NT2/D1 (cell line): ENCODE results near the gene LRRC8B.
"Not testable (repeated sequence)": the region's sequence is repeated elsewhere in the genome, so short reads cannot be mapped to it uniquely, and the experiment has no call there.

ENCODE experiments used
- DNase-seq: peaks from one replicate; pipeline ENCODE4 v3.0.0-alpha.2; 2011; ENCODE audit warnings: low read depth, low spot score
- H3K27me3 ChIP-seq: 2 replicates; pipeline ENCODE4 v1.6.0; 2011; ENCODE audit warnings: mild to moderate bottlenecking; ENCODE audit not compliant: insufficient read length, insufficient read depth
- H3K36me3 ChIP-seq: 2 replicates; pipeline ENCODE4 v1.6.1; 2011; ENCODE audit warnings: mild to moderate bottlenecking, low read length, mixed read lengths; ENCODE audit not compliant: insufficient read depth, insufficient read length
- H3K4me1 ChIP-seq: 2 replicates; pipeline ENCODE4 v1.5.1; 2011; ENCODE audit not compliant: insufficient read depth, insufficient read length
- H3K4me3 ChIP-seq: 2 replicates; pipeline ENCODE4 v1.5.1; 2011; ENCODE audit warnings: low read depth; ENCODE audit not compliant: insufficient read length
- H3K9ac ChIP-seq: 2 replicates; pipeline ENCODE4 v1.6.0; 2011; ENCODE audit warnings: low read depth; ENCODE audit not compliant: insufficient read length
- H3K9me3 ChIP-seq: 2 replicates; pipeline ENCODE4 v1.5.1; 2011; ENCODE audit warnings: mild to moderate bottlenecking, low read length; ENCODE audit not compliant: insufficient read depth
- SUZ12 ChIP-seq: IDR thresholded peaks from 2 replicates; pipeline ENCODE4 v1.6.1; 2011; ENCODE audit not compliant: insufficient read length, insufficient read depth; ENCODE audit errors: extremely low read depth
- YY1 ChIP-seq: IDR thresholded peaks from 2 replicates; pipeline ENCODE4 v1.6.1; 2011; ENCODE audit not compliant: insufficient read length, insufficient read depth
- ZNF274 ChIP-seq: IDR thresholded peaks from 2 replicates; pipeline ENCODE4 v1.6.1; 2011; ENCODE audit warnings: mild to moderate bottlenecking, low read depth, low read length

LRRC8B gene

DNA sequence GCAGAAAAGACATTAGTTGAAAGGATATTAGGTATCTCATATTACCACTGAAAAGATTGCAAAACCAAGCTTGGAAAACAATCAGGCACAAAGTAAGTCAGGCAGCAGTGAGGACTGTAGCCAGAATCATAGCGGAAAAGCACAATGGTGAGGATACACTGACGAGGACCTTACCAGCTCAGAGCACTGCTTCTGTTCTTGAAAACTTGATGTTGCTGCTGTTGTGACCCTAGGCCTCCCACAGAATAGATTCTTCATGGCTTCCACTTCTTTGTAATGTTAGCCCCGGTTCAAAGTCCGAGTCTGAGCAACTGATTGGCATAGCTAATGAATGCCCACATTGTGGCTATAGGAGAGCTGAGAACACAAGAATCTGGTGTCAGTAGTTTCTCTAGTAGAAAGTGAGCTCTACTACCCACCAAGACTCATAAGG lies 63.1 kb downstream of the LRRC8B start:
- DNase-seq: no peak
- no peak overlapping the region for H3K4me3 ChIP-seq
- H3K27me3 ChIP-seq: no peaks in the 10 kb centered on the region
- H3K36me3 ChIP-seq: peaks cover 20% of the 10 kb centered on the region
- no peaks in the 10 kb centered on the region for H3K4me1 ChIP-seq
- H3K9me3 ChIP-seq: no peaks in the 10 kb centered on the region
- no peak overlapping the region for H3K9ac ChIP-seq
- TF ChIP-seq ZNF274 (no peak), YY1 (no peak), SUZ12 (no peak)

DNA sequence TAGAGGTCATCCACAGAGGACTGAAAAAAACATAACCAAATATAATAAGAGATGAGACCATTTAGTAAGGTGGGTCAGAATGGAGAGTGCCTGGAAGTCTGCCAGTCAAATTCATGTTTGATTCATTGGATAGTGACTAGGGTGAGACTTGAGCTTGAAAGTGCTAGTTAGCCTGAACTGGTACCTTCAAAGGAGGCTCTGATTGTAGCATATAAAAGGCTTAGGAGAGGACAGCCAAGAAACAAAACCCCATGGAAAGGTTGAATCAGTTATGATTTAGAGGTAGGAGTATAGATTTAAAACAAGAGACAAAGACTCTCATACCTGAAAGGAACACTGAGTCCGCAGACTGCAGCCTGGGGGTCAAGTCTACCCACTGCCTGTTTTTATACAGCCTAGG lies 63.9 kb downstream of the LRRC8B start:
- H3K4me3 ChIP-seq: no peak overlapping the region
- no peaks in the 10 kb centered on the region for H3K9me3 ChIP-seq
- no peak for DNase-seq
- TF ChIP-seq ZNF274: no peak
- no peak for TF ChIP-seq YY1
- TF ChIP-seq SUZ12: no peak
- no peaks in the 10 kb centered on the region for H3K27me3 ChIP-seq
- no peaks in the 10 kb centered on the region for H3K4me1 ChIP-seq
- H3K36me3 ChIP-seq: peaks cover 14% of the 10 kb centered on the region
- no peak overlapping the region for H3K9ac ChIP-seq

DNA sequence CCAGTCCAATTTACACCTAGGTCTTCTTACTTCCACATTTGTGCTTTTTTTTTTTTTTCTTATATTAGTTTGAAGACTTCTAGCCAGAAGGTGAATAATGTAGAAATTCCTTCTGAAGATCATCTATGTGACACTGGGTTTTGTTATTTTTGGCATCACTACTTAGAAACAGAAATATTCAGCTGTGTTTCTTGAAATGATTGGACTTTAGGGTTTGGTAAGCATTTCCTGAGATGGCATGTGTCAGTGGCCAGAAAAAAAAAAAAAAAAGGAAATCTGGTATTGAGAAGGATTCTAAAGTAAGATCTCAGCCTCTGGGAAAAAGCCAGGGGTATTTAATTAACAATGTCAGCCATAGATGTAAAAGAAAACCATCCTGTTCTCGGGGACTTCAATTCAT lies 64.9 kb downstream of the LRRC8B start:
- no peak overlapping the region for H3K9ac ChIP-seq
- TF ChIP-seq YY1 (no peak), SUZ12 (no peak), ZNF274 (no peak)
- H3K36me3 ChIP-seq: peaks cover 3% of the 10 kb centered on the region
- H3K9me3 ChIP-seq: no peaks in the 10 kb centered on the region
- no peaks in the 10 kb centered on the region for H3K4me1 ChIP-seq
- no peak overlapping the region for H3K4me3 ChIP-seq
- H3K27me3 ChIP-seq: no peaks in the 10 kb centered on the region
- DNase-seq: no peak

DNA sequence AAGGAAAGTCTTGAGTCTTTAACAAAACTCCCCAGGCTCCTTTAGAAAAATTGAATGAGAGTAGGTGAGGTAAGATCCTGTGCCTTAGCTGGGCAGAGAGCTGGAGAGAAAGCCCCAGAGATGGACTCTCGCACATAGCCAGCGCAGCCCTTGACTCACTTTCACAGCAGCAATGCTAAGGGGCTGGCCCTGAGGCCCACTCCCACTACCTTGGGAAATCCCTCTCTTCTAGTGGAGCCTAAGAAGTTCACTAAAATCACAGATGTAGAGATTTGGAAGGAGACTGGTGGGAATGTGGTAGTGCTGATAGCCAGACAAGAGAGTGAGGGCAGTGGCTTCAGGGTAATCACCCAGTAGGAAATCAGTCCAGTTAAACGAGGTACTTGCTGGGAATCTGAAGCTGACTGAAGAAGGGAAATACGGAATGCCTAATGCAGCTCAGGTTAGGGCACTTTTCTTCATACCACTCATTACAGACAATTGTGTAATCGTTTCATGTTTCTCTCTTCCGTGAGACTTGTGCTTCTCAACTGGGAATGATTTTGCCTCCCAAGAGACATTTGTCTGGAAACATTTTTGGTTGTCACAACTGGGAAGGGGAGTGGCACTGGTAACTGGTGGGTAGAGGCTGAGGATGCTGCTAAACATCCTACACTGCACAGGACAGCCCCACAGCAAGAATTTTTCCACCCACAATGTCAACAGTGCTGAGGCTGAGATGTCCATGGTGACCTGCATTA lies 65.9 kb downstream of the LRRC8B start:
- no peaks in the 10 kb centered on the region for H3K27me3 ChIP-seq
- H3K36me3 ChIP-seq: no peaks in the 10 kb centered on the region
- H3K9me3 ChIP-seq: no peaks in the 10 kb centered on the region
- TF ChIP-seq ZNF274 (no peak), YY1 (no peak), SUZ12 (no peak)
- no peaks in the 10 kb centered on the region for H3K4me1 ChIP-seq
- no peak overlapping the region for H3K4me3 ChIP-seq
- H3K9ac ChIP-seq: no peak overlapping the region
- no peak for DNase-seq

DNA sequence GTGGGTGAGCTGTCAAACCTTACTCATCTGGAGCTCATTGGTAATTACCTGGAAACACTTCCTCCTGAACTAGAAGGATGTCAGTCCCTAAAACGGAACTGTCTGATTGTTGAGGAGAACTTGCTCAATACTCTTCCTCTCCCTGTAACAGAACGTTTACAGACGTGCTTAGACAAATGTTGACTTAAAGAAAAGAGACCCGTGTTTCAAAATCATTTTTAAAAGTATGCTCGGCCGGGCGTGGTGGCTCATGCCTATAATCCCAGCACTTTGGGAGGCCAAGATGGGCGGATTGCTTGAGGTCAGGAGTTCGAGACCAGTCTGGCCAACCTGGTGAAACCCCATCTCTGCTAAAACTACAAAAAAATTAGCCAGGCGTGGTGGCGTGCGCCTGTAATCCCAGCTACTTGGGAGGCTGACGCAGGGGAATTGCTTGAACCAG lies 68.3 kb downstream of the LRRC8B start:
- H3K4me3 ChIP-seq, H3K9me3 ChIP-seq, H3K9ac ChIP-seq, H3K36me3 ChIP-seq, H3K27me3 ChIP-seq, DNase-seq, H3K4me1 ChIP-seq: not testable (repeated sequence)

DNA sequence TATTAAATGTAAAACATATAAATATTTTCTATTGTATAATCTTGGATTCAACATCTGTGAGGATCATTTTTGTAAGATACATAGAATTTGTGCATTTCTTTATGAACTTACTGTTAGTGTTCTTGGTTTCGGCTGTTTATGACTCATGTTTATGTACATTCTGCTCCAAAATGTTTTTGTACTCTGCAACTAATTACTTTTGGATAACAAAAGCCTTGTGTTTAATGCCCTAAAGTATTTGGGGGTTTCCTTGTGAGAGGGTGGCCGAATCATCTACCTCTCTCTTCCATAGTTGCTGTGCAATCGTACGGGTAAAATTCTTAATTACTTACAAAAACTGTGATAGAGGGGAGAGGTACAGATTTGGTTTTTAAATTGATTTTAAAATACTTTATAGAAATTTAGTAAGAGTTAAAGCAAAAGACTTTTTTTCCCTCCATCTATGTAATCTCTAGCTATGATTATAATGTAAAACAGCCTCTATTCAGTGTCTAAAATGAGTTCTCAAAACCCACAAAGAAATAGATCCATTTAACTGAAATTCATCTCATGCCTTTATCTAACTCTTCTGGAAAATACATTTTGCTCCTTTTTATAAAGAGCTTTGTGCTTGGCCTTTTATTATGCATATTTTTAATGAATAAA lies 69.6 kb downstream of the LRRC8B start:
- H3K9ac ChIP-seq: no peak overlapping the region
- H3K27me3 ChIP-seq: no peaks in the 10 kb centered on the region
- no peaks in the 10 kb centered on the region for H3K4me1 ChIP-seq
- H3K9me3 ChIP-seq: no peaks in the 10 kb centered on the region
- TF ChIP-seq SUZ12 (no peak), ZNF274 (no peak), YY1 (no peak)
- no peak for DNase-seq
- H3K36me3 ChIP-seq: no peaks in the 10 kb centered on the region
- no peak overlapping the region for H3K4me3 ChIP-seq

DNA sequence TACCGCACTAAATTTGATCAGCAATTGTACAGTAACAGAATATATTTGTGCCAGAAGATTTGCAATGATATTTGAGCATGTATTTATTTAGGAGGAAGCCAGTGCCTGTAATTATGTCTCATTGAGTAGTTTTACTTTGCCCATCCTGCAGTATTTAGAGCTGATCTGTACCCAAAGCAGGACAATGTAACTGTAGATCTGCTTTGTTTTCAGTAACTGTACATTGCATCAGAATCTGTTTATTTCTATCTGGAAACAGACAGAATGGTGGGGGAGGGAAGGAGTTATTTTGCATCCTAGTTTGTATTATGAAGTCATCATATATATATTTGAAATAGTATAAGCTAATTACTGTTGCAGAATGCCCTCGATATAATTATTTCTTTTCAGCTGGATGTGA lies 72.1 kb downstream of the LRRC8B start:
- H3K9me3 ChIP-seq: no peaks in the 10 kb centered on the region
- no peaks in the 10 kb centered on the region for H3K27me3 ChIP-seq
- TF ChIP-seq YY1: no peak
- TF ChIP-seq ZNF274: no peak
- no peak overlapping the region for H3K9ac ChIP-seq
- H3K4me3 ChIP-seq: no peak overlapping the region
- H3K4me1 ChIP-seq: no peaks in the 10 kb centered on the region
- DNase-seq: no peak
- no peaks in the 10 kb centered on the region for H3K36me3 ChIP-seq
